Left kidney (tissue), 2 donors: Measurements from ENCODE around the gene CNKSR1. TPM values are rescaled to one million over a fixed set of nuclear protein-coding genes. Genes with fewer than 3 reads are reported as not detected.

Source experiments
- DNase-seq: peaks from one replicate; pipeline ENCODE4 v3.0.0-alpha.2; 2013
- polyA plus RNA-seq: library from polyadenylated mRNA; unstranded; fragments of 120-200 nt; gene quantifications from one replicate; pipeline ENCODE4 v1.2.1, GENCODE V29; 2013; ENCODE audit not compliant: insufficient read length

The CNKSR1 gene
- polyA plus RNA-seq, 1 donor = 15.4 TPM

DNA sequence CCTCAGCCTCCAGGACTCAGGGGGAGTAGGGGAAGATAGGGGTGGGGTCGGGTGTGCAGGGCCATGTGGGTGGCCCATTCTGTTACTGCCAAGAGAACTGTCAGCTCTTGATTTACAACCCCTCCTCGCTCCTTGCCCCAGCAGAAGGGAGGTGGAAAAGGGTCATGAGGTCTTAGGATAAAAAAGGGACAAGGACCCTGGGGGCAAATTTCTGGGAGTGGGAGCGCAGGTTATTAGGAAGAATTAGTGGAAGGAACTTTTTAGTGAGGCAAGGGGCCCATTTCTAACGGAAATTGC is 17.6 kb upstream of the CNKSR1 start:
- DNase-seq = no peak

- DNase-seq = no peak
Observed at GRCh38 chr1:26160527-26161414, 16.5 kb upstream of the CNKSR1 start.

GRCh38 chr1:26161415-26162219 is 15.7 kb upstream of the CNKSR1 start:
- DNase-seq = no peak

DNA sequence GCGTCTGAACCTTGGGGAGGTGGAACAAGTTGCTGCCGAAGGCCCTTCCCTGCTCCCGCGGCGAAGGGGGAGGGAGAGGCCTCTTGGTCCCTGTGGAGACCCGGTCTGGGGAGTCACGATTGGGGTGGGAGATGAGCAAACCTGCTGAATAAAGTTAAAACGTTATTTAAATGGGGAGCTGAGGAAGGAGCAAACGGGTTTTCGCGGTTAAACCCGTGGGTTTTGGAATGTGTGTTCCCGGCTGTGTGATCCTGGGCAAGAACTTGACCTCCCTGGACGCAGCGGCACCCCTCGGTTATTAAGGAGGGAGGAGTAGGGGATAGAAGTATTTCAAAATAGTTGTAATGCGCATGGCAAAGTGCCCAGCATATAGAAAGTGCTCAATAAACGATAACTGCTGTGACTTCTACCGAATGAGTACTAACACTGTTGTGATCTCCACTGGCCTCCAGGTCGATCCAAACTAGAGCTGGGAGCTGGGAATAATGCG is 15.0 kb upstream of the CNKSR1 start:
- no peak for DNase-seq

GRCh38 chr1:26163684-26164035 is 13.6 kb upstream of the CNKSR1 start:
- no peak for DNase-seq

- no peak for DNase-seq
Observed at GRCh38 chr1:26164036-26164860, 13.0 kb upstream of the CNKSR1 start.

DNA sequence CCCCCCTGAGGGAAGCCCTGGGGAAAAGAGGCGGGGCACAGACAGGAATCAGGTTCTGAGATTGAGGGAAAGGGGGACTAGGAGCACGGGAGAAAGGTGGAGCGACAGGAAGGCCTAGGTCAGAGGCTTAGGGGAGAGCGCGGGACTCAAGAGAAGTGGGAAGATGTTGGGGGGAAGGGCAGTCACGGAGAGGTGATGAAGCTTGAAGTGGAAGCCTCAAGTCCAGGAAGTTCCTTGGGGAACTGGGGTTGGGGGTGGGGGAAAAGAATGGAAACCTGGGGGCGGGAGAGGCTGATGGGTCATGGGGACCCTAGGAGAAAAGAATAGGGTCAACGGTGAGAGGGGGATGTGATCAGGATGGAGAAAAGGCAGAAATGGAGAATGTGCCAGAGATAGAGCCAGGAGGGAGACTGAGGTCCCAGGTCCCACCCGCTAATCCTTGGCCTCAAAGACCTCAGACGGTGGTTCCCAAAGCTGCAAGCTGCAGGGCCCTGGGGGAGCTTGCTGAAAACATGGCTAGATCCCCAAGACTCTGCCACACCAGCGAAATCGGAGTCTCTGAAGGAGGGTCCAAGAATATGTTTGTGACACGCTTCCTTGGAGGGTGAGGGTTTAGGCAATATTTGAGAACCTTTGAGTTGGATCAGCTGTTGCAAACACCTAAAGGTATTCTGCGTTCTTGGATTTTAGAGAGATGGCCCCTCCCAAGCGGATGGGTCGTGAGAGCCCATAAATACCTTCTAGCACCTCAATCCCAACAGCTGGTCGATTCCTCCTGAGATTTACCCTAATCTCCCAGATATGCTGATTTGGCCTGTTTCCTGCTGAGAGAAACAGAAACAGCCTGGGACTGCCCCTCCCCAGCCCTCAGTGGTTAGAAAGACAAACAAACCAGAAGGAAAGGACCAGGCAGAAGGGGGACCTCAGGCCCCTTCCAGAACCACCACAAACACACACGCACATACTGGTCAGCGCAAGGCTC is 12.1 kb upstream of the CNKSR1 start:
- no peak for DNase-seq

DNA sequence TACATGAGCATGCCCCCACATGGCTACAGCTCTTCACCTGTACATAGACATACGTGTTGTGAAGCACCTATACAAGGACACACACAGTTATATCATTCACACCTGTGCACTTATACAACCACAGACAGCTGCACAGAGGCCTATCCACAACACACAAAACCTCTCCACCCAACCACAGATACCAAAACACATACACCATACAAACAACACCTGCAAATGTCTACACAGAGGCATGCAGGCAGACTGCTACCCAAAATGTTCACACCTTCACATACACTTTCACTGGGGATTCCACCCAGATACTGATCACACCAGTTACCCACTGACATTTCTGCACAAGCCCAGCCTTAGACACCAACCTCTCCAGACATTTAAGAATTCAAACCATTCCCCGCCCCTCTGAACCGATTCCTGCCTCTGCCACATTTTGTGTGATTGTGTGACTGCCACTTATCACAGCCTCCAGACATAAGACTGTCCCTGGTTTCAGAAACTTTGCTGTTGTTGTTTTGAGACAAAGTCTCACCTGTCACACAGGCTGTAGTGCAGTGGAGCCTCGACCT is 10.5 kb upstream of the CNKSR1 start:
- no peak for DNase-seq

GRCh38 chr1:26168410-26169197 is 8.7 kb upstream of the CNKSR1 start, which contains the start of gene C1orf232:
C1orf232 (minus strand) TSS chr1:26168963; CDS start chr1:26168499, 464 bp downstream.
- DNase-seq = no peak

- no peak for DNase-seq
Observed at GRCh38 chr1:26169198-26169554, 8.1 kb upstream of the CNKSR1 start.

DNA sequence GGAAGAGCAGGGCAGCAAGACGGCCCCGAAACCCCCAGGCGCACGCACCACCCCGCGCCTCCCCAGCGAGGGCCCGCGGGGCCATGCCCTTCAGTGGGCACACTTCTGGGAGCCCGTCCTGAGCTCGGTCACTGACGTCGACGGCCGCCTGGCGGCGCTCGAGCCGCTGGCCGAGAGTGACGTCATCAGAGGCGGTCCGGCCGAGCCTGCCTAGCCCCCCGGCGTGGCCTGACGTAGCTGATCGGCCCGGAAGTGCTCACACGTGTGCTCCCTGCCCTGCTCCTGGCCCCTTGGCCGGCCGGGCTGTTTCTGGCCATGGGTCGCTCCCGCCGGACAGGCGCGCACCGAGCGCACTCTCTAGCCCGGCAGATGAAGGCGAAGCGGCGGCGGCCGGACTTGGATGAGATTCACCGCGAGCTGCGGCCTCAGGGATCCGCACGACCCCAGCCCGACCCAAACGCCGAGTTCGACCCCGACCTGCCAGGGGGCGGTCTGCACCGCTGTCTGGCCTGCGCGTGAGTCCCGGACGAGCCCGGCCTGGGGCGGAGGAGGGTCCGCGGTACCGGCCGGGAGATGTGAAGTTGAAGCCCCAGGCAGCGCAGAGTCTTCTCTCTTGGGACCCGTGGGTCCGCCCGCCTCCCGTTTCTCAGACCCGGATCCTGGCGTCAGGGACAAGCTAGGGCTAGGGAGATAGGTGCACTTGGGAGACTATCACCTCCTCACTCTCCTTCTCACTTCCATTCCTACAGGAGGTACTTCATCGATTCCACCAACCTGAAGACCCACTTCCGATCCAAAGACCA is 7.4 kb upstream of the CNKSR1 start, which contains the start of gene ZNF593:
TSS of gene ZNF593 (plus strand) at position 240 of the 803 bp plus-strand sequence. CDS start at position 316, 76 bp downstream.
- DNase-seq = peak; percentile 85

- DNase-seq = no peak
Observed at GRCh38 chr1:26170472-26170821, 6.8 kb upstream of the CNKSR1 start.

GRCh38 chr1:26171084-26172072 is 5.9 kb upstream of the CNKSR1 start, which contains the start of gene ZNF593OS:
ZNF593OS (minus strand) TSS chr1:26171832; CDS start chr1:26171661, 171 bp downstream.
- DNase-seq = no peak

DNA sequence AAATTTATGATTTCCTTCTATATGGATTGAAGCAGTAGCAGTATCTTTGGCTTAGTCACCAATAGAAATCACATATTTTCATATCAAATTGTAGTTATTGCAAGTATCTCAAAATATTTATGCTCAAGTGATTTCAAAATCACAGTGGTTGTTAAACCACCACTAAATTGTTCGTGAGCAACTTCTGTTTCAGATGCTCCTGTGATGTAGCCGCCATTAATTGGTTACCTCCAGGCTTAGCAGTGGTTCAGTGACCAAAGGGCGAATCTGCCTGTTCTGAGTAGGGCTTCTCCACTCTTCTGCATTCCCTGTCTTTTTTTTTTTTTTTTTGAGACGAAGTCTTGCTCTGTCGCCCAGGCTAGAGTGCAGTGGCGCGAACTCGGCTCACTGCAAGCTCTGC is 1.9 kb upstream of the CNKSR1 start:
- no peak for DNase-seq

GRCh38 chr1:26180010-26180506 is 2.8 kb downstream of the CNKSR1 start:
- no peak for DNase-seq

GRCh38 chr1:26181586-26182382 is 4.5 kb downstream of the CNKSR1 start:
- no peak for DNase-seq

DNA sequence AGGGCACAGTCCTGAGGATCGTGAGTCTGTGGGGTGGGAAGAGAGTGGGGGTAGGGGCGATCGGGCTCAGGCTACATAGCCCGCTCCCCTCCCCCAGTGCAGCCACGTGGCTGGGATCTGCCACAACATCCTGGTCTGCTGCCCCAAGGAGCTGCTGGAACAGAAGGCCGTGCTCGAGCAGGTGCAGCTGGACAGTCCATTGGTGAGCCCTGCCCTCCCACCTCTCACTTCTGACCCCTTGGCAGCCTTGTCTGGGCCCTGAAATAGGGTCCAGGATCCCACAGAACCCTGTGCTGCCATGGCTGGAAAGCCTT is 5.0 kb downstream of the CNKSR1 start:
- no peak for DNase-seq
